DMS153 treated with DMSO at 0.1 percent for 48 hours (cell line): Measurements from ENCODE around the gene TLX2.
"Not testable (repeated sequence)": the region's sequence is repeated elsewhere in the genome, so short reads cannot be mapped to it uniquely, and the experiment has no call there.

Source experiments
- DNase-seq: peaks from one replicate; lab custom pipeline; 2025; ENCODE audit not compliant: unreplicated experiment; lab: John Stamatoyannopoulos, UW

TLX2 gene

DNA sequence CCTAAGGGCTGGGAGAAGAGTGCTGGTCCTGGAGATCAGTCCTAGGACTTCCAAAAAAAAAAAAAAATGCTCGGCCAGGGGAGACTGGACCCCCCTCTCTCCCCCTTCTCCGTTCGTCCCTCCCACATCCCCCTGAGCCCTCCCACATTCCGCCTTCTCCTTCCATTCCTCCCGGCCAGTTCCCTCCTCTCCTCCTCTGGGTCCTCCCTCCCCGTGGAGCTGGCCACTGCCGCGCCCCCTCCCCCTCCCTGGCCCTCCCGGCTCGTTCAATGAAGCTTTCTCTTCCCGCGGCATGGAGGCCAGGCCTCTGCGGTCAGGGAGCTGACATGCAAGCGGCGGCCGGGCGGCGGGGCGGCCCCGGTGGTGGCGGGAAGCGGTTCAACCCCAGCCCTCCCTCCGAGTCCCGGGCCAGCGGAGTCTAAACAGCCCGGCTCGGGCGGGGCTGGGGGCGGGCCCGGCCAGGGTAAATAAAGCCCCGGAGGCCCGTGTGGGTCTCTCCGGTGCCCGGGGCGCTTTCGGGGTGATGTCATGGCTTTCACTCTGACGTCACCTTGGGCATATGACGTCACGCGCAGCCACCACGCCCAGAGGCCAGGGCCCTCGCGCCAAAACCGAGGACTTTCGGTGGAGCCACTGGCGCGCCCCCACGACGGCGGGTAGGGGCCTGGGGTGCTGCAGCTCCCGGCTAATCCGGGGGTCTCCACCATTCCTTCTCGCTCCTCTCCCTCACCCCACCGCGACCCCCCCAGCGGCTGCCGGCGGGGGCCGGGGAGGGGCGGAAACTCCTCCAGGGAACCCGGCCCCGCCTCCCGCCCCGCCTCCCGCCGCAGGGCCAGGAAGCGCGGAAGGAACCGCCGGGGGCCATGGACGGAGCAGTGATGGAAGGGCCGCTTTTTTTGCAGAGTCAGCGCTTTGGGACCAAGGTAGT is 39.9 kb downstream of the TLX2 start, which contains the start of the genes DOK1 and LOXL3:
DOK1 (plus strand) TSS at position 829 of the 928 bp plus-strand sequence; CDS start at position 864, 35 bp downstream.
LOXL3 (minus strand) TSS at position 51 of the 928 bp plus-strand sequence. CDS start 1,308 bp downstream, outside the sequence.
- peak; percentile 43 for DNase-seq

DNA sequence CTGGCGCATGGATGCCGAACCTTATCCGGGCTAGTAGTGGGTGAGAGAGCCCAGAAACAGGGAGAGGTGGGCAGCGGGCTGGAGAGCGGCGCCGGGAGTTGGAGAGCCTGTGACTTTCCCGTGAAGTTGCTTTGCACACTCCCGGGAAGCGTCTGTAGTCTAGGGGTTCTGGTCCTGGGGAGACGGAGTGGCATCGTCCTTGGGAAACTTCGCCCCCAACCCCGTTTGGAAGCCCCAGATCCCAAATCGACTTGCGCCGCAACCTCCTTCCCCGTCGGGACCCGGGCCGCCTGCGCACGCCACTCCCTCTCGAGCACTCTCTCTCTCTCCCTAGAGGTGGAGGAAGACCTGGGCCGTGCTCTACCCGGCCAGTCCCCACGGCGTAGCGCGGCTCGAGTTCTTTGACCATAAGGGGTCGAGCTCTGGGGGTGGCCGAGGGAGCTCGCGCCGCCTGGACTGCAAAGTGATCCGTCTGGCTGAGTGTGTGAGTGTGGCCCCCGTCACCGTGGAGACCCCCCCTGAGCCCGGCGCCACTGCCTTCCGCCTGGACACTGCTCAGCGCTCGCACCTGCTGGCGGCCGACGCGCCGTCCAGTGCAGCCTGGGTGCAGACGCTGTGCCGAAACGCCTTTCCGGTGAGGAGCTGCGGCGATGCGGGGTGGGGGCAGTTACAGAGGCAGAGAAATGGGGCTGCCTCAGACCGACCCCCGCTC is 40.7 kb downstream of the TLX2 start:
- DNase-seq: peak; percentile 63

- DNase-seq: no peak
Observed at GRCh38 chr2:74555610-74556103, 41.4 kb downstream of the TLX2 start.

GRCh38 chr2:74556159-74556558 is 41.9 kb downstream of the TLX2 start:
- DNase-seq: no peak

GRCh38 chr2:74556831-74557370 is 42.7 kb downstream of the TLX2 start:
- DNase-seq: no peak

DNA sequence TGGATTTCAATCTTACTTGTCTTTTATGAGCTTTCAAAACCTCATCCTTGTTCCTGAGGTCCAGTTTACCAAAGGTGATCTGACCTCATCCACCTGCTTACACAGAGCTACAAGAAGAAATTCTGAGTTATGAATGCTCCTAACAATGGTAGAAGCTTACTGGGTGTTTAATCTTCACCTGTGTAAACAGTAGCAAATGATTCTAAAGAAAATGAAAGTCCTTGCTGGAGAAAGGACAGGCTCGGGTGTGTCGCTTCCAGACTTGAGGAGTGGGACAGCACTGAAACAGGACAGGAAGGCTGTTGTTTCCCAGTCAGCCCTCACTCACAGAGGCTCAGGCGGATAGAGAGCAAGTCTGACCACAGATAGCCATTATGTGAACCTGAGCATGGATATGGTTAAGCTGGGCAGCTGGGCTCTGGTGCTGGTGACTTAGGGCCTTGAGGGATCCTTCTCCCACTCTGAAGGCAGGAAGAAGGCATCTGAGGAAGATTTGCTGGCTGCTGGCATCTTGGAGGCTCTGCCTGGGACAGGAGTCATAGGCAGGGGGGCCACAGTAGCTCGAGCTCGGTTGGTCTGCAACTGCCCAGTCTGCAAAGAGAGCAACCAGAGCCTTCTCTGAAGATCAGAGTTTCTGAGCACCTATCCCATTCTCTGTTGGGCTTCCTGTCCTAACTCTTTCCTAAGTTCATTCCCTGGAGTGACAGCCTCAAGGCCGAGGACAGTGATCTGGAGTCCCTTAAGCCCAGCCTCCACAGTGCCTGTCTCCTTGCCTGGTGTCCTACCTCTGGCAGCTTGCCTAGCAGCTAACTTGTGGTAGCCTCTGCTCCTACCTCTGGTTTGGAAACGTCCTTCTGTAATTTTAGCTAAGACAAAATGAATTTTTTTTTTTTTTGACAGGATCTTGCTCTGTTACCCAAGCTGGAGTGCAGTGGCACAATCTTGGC is 44.3 kb downstream of the TLX2 start:
- DNase-seq: no peak

- DNase-seq: no peak
Observed at GRCh38 chr2:74559912-74560311, 45.7 kb downstream of the TLX2 start.

GRCh38 chr2:74560591-74560990 is 46.3 kb downstream of the TLX2 start:
- DNase-seq: no peak

GRCh38 chr2:74561022-74561421 is 46.8 kb downstream of the TLX2 start:
- DNase-seq: not testable (repeated sequence)

- no peak for DNase-seq
Observed at GRCh38 chr2:74562126-74562775, 48.0 kb downstream of the TLX2 start.

DNA sequence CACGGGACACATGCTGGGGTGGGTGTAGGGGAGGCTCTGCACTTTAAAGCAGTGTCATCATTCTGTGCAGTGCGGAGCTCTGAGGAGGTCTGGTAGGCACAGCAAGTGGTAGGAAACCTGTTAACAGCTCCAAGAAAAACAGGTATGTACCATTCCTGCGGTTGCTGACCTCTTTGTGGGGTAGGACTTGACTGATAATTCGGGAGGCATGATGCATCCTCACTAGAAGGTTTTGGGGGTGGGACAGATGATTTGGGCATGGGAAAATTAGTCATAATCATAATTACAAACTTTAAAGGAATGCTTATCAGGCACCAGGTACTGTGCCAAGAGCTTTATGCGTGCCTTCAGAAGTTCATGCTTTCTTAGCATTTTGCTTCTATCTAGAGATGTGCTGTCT is 50.0 kb downstream of the TLX2 start:
- no peak for DNase-seq

DNA sequence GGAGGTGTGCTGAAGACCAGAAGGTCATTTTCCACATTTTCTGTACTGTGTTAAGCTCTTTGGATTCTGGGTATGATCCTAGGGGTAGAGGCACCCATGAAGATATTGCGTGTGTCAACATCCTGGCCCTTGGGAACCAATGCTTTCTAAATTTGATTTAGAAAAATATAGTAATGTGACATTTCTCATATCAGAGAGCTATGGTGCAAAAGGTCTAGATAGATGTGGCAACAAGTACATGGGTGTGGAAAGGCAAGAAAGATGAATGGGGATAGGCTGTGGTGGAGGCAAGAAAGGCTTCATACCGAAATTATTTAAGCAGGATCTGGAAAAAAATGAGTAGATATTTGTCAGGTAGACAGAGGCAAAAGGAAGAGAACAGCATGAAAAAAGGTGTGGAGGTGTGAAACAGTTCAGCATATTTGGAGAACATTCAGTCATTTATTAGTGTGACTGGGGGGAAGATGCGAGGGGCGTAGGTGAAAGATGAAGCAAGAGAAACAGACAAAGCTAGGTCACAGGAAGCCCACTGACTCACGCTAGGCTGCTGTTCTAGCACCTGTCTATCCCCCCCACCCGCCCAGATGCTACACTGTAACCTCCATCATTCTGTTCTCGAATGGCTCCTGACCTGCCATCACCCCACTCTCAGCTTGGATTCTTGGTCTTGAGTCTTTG is 52.0 kb downstream of the TLX2 start:
- no peak for DNase-seq

- no peak for DNase-seq
Observed at GRCh38 chr2:74566754-74567085, 52.5 kb downstream of the TLX2 start.
